ENCODE measurements around the gene SCN8A.
A peak's percentile ranks its signal among the peaks of the same experiment; 100 is the strongest.

SCN8A gene

DNA sequence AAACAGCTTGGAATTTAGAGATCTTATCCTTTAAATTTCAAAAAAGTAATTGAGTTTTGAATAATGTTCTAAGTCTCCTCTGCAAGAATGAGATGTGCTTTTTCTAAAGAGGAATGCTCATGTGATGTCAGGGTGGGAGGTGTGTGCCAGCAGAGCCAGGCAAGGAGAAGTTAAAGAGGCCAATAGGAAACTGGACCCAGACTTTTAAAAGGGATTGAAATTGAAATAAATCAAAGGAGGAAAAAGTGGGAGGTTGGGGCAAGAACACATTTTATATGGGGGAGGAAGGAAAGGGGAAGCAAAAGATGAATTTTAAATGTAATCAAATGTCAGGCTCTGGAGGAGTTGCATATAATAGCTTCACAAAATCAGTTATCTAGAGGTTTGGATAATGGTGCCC lies 131.4 kb downstream of the SCN8A start:
- DNase-seq = no peak

DNA sequence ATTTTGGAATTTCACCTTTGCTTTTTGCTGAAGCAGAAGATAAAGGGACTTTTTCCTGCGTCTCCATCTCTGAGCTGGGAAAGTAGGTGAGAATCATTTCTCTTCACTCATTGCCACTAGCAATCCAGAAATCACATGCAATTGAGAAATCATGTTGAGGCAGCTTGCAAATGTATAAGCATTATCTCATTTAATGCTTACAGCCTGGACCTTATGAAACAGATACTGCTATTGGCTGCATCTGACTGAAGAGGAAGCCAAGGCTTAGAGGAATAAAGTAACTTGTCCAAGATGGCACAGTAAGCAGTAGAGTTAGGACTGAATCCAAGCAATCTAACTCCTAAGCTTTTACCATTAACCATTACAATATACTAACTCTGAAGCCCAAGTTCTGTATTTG lies 135.1 kb downstream of the SCN8A start:
- DNase-seq = no peak

DNA sequence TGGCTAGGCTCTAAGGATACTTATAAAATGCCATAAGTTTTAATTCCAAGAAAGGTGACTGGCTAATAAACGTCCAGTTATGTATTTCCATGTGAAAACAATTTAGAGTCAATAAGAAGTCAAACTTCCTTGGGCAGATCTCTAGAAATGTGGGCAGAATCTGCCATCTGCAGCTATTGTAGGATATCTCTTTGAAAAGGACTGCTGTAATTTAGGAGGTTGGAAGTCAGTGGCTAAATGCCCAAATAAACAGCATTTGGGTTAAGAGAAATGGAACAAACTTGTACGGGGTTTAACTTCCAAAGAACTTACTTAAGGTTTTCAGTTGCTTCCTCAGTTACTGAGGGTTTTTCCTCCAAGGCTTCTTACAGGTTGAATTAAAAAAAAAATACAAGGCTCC lies 135.9 kb downstream of the SCN8A start:
- no peak for DNase-seq

DNA sequence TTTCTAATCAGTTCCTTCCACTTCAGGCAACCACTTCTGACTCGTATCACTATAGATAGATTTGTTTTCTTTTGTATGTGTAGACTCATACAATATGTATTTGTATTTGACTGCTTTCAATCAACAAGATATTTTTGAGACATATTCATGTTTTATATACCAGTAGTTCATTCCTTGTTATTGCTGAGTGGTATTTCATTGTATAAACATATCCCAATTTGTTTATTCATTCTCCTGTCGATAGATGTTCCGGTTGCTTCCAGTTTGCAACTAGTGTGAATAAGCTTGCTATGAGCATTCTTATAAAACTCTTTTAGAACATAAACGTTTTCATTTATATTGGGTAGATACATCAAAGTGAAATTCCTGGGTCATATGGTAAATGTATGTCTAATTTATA lies 138.3 kb downstream of the SCN8A start:
- DNase-seq = no peak

DNA sequence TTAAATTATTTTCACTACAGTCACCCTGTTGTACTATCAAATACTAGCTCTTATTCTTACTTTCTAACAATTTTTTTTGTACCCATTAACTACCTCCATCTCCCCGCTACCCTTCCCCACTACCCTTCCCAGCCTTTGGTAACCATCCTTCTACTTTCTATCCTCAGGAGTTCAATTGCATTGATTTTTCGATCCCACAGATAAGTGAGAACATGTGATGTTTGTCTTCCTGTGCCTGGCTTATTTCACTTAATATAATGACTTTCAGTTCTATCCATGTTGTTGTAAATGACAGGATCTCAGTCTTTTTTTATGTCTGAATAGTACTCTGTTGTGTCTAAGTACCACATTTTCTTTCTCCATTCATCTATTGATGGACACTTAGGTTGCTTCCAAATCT lies 139.7 kb downstream of the SCN8A start:
- DNase-seq = no peak

DNA sequence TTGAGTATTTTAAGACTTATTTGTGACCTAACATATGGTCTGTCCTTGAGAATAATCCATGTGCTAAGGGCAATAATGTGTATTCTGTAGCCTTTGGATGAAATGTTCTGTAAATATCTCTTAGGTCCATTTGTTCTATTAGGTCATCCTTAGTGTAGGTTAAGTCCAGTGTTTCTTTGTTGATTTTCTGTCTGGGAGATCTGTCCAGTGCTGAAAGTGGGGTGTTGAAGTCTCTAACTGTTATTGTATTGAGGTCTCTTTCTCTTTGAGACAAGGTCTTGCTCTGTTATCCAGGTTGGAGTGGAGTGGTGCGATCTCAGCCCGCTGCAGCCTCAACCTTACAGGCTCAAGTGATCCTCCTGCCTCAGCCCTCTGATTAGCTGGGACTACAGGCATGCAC lies 149.5 kb downstream of the SCN8A start:
- no peak for DNase-seq

DNA sequence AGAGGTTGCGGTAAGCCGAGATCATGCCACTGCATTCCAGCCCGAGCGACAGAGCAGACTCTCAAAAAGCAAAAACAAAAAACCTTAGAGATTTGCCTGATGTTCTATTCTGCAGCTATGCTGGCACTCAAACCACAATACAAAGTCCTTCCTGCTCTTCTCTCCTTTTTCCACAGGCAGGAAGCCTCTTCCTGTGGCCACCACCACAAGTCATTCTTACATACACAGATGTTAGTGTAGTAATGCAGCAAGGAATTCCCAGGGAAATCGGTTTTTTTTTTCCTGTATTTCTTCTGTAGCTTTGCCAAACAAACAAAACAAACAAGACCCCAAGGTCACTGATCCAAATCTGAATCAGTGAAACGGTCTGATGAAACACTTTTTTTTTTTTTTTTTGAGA lies 153.2 kb downstream of the SCN8A start:
- no peak for DNase-seq

DNA sequence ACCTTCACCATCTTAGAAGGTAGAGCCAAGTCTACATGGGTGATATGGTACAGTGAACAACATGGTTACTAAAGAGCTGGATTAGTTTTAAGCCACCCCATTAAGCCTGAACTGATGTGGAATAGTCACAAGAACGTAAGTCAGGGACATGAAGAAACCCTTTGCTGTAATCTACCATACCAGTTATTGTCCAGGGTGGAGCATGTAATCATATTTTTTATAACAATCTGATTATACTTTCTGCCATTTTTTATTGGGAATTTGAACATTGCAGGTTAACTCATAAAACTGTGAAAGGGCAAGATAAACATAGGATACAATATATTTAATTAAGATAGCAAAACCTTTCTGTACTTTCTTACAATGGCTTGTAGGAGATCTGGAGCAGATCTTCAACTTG lies 153.9 kb downstream of the SCN8A start:
- no peak for DNase-seq

DNA sequence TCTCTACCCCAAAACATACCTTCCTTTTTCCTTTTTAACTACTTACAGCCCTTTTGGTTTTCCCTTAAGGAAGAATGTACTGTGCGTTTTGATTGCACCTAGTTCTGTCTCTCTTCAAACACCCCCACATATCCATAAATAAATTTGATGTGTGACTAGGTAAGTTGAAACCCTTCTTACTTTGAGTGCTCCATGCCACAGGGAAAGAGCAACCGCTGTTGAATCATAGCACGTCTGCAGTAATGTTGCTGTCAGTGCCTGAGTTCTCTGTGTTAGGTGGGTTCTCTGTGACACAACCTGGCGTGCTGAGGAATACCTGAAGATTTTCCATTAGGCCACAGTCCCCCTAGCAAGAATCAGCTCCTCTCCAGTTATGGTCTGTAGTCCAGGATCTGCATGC lies 155.4 kb downstream of the SCN8A start:
- no peak for DNase-seq

DNA sequence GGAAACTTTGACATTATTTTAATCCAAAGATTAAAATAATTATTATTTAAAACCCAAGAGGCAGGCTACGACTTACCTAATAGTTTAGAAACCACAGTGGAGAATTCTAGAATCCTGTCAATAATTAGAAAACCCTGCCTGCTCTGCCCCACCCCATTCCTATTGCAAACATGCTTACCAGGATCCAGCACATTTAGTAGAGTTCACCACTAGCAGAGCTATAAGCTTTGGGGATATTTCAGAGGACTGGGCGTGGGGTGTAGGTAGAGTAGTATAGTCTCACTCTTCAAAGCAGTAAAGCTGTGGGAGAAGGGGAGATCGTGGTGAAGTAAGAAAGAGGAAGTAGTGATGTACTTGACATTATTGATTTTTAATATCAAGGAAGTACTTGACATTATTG lies 157.2 kb downstream of the SCN8A start:
- no peak for DNase-seq

DNA sequence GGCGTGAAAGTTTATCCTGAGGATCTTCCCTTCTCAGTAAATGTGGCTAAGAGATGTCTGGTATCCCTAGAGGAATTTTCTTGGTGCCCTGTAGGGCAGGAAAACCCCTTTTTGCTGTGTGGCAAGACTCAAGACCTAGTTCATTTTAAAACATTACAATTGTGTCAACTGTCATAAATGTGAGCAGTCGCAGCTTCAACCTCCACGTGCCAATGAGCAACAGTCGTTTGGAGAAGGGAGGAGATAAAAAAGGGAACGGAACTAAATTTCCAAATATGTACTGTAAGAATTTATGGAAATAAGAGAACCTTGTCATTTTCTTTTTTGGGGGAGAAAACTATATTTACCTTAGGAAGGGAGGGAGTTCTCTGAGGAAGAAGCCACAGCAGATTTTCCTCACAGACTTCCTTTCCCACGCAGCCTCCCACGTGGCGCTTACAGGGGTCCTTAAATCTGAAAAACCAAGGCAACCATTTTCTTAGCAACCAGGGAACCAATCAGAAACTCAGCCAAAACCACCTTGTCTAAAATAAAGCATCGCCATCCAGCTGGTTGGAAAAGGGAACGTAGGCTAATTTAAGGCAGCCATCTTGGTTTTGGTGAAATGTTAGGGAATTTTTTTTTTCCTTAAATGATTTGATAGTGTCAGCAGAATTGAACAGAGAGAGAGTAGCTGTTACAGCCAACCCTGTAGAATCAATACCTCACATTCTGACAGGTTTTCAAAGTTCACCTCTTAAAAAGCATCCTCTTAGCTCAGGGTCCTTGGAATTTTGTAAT lies 158.4 kb downstream of the SCN8A start:
- DNase-seq = no peak

DNA sequence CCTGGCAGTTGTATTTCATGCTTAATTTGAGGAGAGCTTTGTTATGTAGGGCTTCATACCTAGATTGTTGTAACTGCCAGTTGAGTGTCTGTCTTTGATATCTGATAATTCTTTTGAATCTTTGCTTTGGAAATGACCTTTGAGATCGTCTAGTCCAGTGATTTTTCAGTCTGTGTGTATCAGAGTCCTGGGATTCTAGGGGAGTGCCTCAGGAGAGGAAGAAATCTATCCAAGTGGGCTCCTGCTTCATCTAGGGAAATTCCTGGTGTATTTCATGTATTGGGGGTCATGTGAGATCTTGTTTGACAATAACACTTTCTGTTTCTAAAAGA lies 158.9 kb downstream of the SCN8A start:
- no peak for DNase-seq

DNA sequence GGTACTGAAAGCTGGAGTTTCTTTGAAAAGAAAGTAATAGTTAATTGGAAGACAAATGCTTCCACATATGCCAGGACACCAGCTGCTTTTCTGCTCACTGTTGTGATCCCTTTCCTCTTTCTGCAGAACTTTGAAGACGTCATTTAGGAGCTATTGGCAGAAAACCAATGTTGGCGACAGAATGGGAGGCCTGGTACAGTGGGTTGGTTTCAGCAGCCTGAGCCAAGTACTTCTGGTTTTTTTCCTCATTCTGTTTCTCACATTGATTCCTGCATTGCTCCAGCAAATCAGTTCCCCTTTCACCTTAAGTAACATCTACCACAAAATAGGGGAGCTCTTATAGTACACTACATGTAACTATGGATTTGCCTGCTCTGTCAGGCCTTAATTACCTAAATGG lies 160.6 kb downstream of the SCN8A start:
- peak; percentile 57 to 82 for DNase-seq

DNA sequence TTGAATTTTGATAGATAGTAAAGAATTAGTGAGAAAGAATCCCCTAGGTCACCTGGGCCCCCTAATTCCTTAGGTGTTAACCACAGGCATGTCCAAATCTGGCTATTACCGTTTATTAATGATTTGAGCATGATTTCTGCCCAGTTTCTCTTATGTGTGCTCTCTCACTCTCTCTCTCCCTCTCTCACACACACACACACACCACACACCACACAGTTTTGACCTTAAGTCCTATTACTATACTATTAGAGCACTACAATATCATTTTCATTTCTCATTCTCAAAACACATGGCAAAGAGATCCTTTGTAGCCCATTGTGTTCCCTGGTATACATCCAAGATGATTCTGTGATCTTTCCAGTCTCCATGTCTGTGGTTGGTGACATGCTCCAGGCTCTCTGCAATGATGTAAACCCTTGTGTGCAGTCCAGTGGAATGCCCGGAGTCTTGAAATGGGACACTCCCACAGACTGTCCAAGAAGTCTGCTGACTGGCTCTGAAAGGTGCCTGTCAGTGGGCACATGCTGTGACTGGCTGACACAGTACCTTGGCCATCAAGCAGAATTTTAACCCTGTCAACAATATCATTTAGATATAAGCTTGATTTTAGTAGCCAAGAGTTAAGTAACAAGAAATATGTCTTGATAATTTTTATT lies 161.3 kb downstream of the SCN8A start:
- DNase-seq = peak in 1 of 2 experiments; percentile 37

DNA sequence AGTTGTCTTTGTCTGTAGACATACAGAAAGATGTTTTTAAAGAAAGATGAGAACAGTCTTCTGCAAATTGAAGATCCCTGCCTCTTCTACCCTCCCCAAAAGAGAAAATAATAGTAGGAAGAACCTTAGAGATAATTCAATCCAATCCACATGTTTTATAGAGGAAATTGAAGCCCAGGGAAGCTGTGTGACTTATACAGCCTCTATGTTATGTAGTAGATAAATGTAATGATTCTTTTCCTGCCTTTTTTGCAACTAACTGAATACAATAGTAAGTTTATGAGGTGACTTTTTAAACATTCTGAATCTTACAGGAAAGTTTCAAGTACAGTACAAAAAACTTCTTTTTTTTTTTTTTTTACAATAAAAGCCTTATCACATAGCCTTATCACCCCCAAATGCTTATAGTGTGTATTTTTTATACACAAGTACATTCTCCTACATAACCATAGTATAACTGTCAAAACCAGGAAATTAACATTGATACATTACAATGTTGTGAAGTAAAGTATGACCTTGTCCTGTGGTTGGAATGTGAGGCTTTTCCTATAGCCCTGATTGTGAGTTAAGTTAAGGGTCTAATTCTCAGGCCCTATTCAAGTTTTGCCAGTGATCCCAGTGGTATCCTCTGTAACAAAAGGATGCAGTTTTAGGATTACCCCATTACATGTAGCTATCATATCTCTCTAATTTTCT lies 163.1 kb downstream of the SCN8A start:
- no peak for DNase-seq

DNA sequence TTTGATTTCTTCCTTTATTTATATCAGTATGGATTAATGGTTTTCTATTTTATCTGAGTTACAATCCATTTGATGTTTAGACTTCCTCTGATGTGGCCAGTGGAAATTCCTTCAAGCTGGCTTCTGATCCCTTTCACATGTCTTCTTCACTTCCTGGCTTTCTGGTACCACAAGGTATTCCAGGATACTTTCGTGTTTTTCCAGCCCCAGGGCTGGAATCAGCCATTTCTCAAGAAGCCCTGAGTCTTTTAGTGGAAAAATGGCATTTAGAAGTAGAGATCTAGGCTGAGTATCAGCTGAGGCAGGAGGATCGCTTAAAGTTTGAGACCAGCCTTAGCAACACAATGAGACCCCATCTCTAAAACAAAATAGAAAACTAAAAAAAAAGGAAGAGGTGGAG lies 164.2 kb downstream of the SCN8A start:
- no peak for DNase-seq

DNA sequence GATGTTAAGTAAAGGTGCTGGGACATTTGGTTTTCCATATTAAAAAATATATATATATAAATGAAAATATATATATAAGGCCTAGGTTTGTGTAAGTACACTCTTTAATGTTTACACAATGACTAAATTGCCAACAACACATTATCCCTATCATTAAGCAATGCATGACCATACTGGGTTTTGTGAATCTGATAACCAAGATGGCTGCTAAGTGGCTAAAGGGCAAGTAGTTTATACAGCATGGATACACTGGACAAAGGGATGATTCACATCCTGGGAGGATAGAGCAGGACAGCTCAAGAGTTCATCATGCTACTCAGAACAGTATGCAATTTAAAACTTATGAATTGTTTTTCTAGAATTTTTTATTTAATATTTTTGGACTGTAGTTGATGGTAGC lies 168.1 kb downstream of the SCN8A start:
- no peak for DNase-seq

DNA sequence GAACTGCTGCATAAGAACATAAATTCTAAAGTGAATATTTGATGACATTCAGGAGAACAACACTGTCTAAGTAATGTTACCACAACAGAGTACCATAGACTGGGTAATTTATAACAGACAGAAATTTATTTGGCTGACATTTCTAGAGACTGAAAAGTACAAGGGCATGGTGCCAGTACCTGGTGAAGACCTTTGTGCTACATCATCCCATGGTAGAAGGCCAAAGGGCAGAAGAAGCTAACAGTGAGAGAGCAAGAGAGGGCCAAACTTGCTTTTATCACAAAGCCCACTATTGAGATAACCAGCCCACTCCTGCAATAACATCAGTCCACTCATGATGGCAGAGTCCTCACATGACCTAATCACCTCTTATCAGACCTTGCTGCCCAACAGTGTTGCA lies 168.7 kb downstream of the SCN8A start:
- no peak for DNase-seq

DNA sequence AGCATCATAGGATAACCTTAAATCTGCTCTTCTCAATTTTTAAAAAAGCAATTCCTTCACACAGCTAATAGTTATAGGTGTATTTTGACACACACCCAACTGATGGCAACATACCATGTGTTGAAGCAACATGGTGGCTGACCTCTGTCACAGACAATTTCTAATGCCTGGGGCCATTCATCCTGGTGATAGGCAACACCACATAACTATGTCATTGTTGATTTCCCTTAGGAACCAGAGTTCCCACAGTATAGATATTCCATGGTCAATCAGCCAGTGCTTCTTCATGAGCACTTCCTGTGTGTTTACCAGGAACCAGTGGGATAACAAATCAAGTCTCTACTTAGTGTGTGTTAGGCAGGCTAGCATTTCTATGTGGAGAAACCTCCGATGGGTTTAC lies 169.2 kb downstream of the SCN8A start:
- no peak for DNase-seq

DNA sequence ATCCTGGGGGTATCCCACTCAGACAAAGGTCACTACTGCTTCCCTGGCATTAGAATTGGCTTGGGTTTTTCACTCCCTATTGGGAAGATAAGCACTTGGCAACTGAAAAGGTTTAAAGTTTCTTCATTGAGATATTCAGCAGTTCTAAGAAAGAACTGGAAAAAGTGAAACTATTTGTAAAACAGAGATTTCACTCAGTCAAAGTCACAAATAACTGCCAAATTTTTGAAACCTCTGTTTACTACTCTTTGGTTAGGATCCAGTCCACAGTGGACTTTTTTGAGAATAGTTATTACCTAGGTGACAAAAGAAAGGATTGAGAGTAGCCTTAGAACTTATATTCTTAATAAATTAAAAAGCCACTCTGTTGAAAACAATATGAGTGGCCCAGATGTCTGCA lies 172.7 kb downstream of the SCN8A start:
- DNase-seq = no peak

DNA sequence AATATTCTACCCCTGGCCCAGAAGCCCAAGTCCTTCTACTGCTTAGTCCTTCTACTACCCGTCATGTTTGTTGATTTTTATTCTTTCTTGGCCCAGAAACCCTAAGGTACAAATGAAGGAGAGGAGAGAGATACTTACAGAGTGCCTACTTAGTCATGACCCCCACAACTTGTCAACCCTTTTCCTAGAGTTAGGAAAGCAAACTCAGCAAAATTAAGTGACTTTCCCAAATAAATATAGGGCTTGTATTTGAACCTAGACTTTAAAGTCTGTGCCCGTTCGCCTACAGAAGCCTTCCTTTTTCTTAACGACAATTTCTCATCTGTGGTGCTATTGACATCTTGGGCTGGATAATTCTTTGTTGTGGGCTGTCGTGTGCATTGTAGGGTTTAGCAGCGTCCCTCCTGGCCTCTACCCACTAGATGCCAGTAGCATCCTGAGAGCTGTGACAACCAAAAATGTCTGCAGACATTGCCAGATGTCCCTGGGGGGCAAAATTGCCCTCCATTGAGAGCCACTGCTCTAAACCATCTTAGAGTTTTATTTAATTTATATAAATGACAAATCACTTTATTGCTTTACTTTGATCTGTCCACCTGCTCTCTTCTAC lies 175.1 kb downstream of the SCN8A start:
- DNase-seq = no peak

DNA sequence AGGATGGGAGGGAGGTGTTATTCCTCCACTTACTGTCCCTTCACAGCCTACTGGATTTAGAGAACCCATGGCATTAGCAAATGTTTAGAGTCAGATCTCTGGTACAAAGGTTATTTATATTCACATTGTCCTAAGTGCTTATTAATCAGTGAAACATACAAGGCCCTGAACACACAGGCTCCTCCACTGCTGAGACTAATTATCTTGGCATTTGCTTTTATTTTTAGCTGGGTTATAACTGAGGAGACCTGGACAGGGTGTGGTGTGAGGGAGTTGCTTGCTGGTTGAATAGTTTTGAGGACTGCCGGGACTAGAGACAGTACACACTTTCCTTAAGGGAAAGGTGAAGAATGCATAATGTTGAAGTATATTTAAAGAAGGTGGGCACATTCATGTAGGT lies 180.0 kb downstream of the SCN8A start:
- DNase-seq = no peak

DNA sequence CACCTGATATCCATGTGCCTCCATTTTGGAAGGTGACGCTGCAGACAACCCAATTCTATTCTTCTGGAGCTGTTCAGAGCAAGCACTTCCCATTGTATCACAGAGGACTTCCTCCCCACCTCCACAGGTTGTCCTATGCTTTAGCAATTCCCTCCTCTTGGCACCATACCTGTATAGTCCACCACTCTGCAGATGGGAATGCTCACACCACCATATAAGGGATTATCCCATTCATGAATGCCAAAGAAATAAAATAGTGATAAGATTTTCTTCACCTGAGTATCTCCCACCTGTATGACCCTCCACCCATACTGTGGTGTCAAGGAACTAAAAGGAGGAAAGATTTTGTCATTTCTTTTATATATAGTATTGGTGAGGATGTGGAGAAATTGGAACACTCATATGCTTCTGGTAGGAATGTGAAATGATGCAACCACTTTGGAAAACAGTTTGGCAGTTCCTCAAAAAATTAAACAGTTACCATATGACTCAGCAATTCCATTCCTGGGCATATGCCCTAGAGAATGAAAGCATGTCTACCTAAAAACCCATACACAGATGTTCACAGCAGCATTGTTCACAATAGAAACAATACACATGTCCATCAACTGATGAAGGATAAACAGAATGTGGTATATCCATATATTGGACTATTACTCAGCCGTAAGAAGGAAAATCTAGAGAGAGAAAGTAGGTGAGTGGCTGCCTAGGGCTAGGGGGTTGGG lies 182.3 kb downstream of the SCN8A start:
- DNase-seq = peak in 1 of 2 experiments; percentile 23

Data from NCI-H446 (cell line).